Activated T-cell treated with anti-CD3 and anti-CD28 coated beads, Interleukin-2, amount 50 U/mL, for 1 hour (primary cell): ENCODE results near the gene EFCAB11.

Source experiments
- DNase-seq: peaks from one replicate; pipeline ENCODE4 v3.0.0-alpha.2; 2020

Gene EFCAB11

GRCh38 chr14:89858089-89858488 is 96.4 kb downstream of the EFCAB11 start:
- no peak for DNase-seq

- no peak for DNase-seq
Measured at GRCh38 chr14:89856871-89857345, 97.6 kb downstream of the EFCAB11 start.

GRCh38 chr14:89855961-89856656 is 98.4 kb downstream of the EFCAB11 start:
- DNase-seq, result no peak

- DNase-seq, result no peak
Measured at GRCh38 chr14:89853936-89854693, 100.4 kb downstream of the EFCAB11 start.

- DNase-seq, result no peak
Measured at GRCh38 chr14:89851106-89851505, 103.4 kb downstream of the EFCAB11 start.

GRCh38 chr14:89849931-89850330 is 104.6 kb downstream of the EFCAB11 start:
- no peak for DNase-seq

- no peak for DNase-seq
Measured at GRCh38 chr14:89848165-89848564, 106.4 kb downstream of the EFCAB11 start.

GRCh38 chr14:89845346-89845745 is 109.2 kb downstream of the EFCAB11 start:
- DNase-seq, result no peak

- no peak for DNase-seq
Measured at GRCh38 chr14:89844508-89844907, 110.0 kb downstream of the EFCAB11 start.

- DNase-seq, result no peak
Measured at GRCh38 chr14:89842837-89843236, 111.7 kb downstream of the EFCAB11 start.

- no peak for DNase-seq
Measured at GRCh38 chr14:89841851-89842250, 112.7 kb downstream of the EFCAB11 start.

GRCh38 chr14:89836830-89837469 is 117.6 kb downstream of the EFCAB11 start:
- no peak for DNase-seq

- no peak for DNase-seq
Measured at GRCh38 chr14:89833661-89834060, 120.9 kb downstream of the EFCAB11 start.

- no peak for DNase-seq
Measured at GRCh38 chr14:89833120-89833532, 121.4 kb downstream of the EFCAB11 start.

GRCh38 chr14:89828471-89829165 is 125.9 kb downstream of the EFCAB11 start:
- DNase-seq, result no peak

GRCh38 chr14:89827265-89827664 is 127.3 kb downstream of the EFCAB11 start:
- no peak for DNase-seq

GRCh38 chr14:89826596-89826995 is 127.9 kb downstream of the EFCAB11 start:
- DNase-seq, result no peak

GRCh38 chr14:89823743-89824142 is 130.8 kb downstream of the EFCAB11 start:
- DNase-seq, result no peak

- no peak for DNase-seq
Measured at GRCh38 chr14:89814126-89814525, 140.4 kb downstream of the EFCAB11 start.

GRCh38 chr14:89813617-89814031 is 140.9 kb downstream of the EFCAB11 start:
- no peak for DNase-seq

GRCh38 chr14:89811954-89812575 is 142.5 kb downstream of the EFCAB11 start:
- DNase-seq, result no peak

- DNase-seq, result no peak
Measured at GRCh38 chr14:89810101-89810500, 144.4 kb downstream of the EFCAB11 start.

- DNase-seq, result no peak
Measured at GRCh38 chr14:89807892-89808291, 146.6 kb downstream of the EFCAB11 start.
